GM20000 (cell line): ENCODE data around the gene PBX1.

Source experiments
- DNase-seq: peaks from one replicate; pipeline ENCODE4 v3.0.0; 2012; ENCODE audit warnings: low spot score
- CTCF ChIP-seq: IDR thresholded peaks from 2 replicates; pipeline ENCODE4 v1.5.1; 2012; ENCODE audit warnings: mild to moderate bottlenecking, control low read depth; ENCODE audit errors: extremely low read depth, missing control alignments

The PBX1 gene

DNA sequence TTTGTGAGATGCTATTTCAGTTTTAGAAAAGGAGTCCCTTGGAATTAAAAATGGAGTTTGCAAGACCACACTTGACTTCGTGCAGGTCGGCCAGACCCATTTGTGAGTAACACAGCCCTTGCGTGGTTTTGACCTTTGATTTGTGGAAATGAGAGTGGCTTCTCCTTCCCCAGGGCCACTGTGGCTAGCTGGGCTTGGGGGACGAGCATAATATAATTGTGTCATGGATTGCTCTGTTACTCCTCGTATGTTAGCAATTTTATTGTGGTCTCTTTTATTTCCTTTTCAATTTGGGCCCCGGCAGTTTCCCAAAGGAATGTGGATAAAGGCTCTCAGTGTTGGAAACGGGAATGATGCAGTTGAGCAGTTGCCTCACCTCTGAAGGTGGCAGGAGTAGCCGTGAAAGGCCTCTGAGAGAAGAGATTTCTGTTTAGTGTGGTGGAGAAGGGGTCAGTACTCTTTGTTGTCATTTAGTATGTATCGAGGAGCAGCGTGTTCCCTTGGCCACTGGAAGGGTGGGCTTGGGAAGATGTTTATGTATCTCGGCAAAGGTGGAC is 194.6 kb downstream of the PBX1 start:
- no peak for TF ChIP-seq CTCF
- DNase-seq = no peak

GRCh38 chr1:164754088-164754600 is 195.2 kb downstream of the PBX1 start:
- DNase-seq = no peak
- TF ChIP-seq CTCF = no peak

DNA sequence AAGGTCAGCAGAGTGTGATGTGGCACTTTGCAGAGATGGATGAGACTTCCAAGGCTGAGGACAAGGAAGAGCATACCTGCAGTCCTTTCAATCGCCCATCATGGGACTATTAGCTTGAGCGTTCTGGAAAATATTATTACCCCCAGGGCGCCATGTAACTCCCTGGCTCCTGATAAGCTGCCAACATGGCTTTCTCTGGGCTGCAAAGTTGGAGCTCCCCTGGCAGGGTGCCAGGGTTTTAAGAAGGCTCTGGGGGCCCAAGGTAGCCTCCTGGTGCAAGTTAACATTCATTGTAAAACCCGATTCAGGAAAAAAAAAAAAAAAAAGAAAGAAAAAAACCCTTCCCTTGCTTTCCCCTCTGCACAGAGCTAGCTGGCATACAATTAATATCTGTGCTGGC is 196.7 kb downstream of the PBX1 start:
- no peak for TF ChIP-seq CTCF
- no peak for DNase-seq

DNA sequence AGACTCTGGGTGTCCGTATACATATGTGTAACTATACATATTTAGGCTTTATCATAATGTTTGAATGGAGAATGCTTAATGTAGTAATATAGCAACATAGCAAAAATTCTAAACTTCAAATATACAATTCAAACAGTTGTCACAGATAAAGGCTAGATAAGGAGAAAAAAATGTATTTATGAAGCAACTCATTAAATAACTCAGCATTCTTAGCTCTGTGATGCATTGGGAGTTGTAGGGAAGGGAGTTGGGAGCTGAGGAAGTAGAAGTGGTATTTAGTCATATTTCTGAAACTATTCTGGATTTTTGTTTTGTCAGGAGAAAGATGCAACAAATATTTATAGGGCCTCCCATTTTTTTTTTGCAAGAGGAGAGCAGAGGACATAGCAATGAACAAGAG is 197.8 kb downstream of the PBX1 start:
- TF ChIP-seq CTCF = no peak
- no peak for DNase-seq

- DNase-seq = no peak
- no peak for TF ChIP-seq CTCF
These were observed 198.6 kb downstream of the PBX1 start for GRCh38 chr1:164757625-164758024.

DNA sequence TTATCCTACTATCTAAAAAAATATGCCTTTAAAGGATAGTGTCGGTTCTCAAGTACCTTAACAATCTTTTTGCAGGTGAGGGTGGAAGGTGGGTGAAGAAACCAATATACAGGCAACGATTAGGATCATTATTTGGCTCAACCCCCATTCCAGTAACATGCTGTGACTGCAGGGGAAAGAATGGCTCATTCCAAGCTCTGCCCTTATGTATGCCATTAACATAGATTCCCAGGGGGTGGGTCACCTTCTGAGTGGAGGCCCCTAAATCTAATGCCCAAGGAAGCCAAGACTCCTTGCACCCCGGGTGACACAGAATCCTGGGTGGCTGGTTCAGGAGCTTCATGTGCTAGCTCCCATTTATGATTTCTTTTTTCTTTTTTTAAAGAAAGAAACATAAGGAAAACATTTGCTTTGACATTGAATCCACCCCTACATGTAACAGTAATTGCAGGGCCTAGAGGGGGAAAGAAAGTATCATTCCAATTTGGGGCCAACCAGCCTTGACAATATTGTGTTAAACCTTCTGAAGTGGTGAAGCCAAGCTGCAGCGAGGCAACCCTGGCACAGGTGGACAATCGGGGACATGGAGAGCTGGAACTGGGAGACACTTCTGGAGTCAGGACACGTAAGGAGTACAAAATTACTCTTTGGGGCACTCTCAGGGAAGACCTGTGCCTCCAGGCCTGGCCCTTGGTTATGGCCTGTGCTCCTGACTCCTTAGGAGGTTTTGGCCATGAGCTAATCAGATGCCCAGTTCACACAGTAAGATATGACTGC is 200.3 kb downstream of the PBX1 start:
- no peak for DNase-seq
- no peak for TF ChIP-seq CTCF

DNA sequence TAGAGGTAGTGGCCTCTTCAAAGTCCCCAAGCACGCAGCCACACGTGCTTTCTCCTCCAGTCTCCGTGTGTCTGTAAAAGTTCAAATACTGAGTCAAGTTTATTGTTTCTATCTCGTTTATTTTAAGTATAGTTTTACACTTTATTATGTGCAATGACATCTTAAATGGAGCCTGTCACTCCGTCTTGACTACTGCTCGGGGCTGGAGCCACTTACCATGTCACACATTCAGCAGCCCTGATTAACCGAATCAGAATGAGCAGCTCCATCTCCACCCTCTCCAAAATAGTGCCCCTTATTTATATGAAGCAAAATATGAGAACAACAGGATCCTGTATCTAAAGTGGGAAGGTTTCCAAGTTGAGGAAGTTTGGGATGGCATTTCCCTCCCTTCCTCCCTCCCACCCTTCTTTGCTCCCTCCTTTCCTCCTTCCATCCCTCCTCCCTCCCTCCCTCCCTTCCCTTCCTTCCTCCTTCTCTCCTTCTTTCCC is 201.0 kb downstream of the PBX1 start:
- DNase-seq = no peak
- TF ChIP-seq CTCF = no peak
